Measurements from ENCODE around the gene MYO1F.

Gene MYO1F

GRCh38 chr19:8485561-8486371 is 91.5 kb downstream of the MYO1F start:
- H3K4me3 ChIP-seq (ENCODE audit: low read length), result no peak overlapping the region
- no peak for TF ChIP-seq CTCF (conservative IDR thresholded peaks at IDR 0.05; ENCODE audit: low read depth, low read length)
- DNase-seq (ENCODE audit: low read depth), result no peak

- no peak overlapping the region for H3K4me3 ChIP-seq (ENCODE audit: low read length)
- DNase-seq (ENCODE audit: low read depth), result peak; percentile 46
- no peak for TF ChIP-seq CTCF (conservative IDR thresholded peaks at IDR 0.05; ENCODE audit: low read depth, low read length)
Observed at GRCh38 chr19:8484331-8484894, 92.8 kb downstream of the MYO1F start.

GRCh38 chr19:8483165-8483564 is 94.1 kb downstream of the MYO1F start:
- H3K4me3 ChIP-seq (ENCODE audit: low read length), result no peak overlapping the region
- TF ChIP-seq CTCF (conservative IDR thresholded peaks at IDR 0.05; ENCODE audit: low read depth, low read length), result no peak
- no peak for DNase-seq (ENCODE audit: low read depth)

- no peak for TF ChIP-seq CTCF (conservative IDR thresholded peaks at IDR 0.05; ENCODE audit: low read depth, low read length)
- no peak overlapping the region for H3K4me3 ChIP-seq (ENCODE audit: low read length)
- no peak for DNase-seq (ENCODE audit: low read depth)
Observed at GRCh38 chr19:8482696-8483095, 94.5 kb downstream of the MYO1F start.

GRCh38 chr19:8481616-8482015 is 95.6 kb downstream of the MYO1F start:
- no peak overlapping the region for H3K4me3 ChIP-seq (ENCODE audit: low read length)
- DNase-seq (ENCODE audit: low read depth), result no peak
- TF ChIP-seq CTCF (conservative IDR thresholded peaks at IDR 0.05; ENCODE audit: low read depth, low read length), result no peak

- no peak overlapping the region for H3K4me3 ChIP-seq (ENCODE audit: low read length)
- no peak for DNase-seq (ENCODE audit: low read depth)
- TF ChIP-seq CTCF (conservative IDR thresholded peaks at IDR 0.05; ENCODE audit: low read depth, low read length), result no peak
Observed at GRCh38 chr19:8481201-8481600, 96.0 kb downstream of the MYO1F start.

- no peak overlapping the region for H3K4me3 ChIP-seq (ENCODE audit: low read length)
- no peak for DNase-seq (ENCODE audit: low read depth)
- TF ChIP-seq CTCF (conservative IDR thresholded peaks at IDR 0.05; ENCODE audit: low read depth, low read length), result no peak
Observed at GRCh38 chr19:8478598-8478997, 98.6 kb downstream of the MYO1F start.

Data from retinal pigment epithelial cell (primary cell).